HEK293 (cell line): ENCODE data around the gene CEBPB.

ENCODE experiments used
- CTCF ChIA-PET: fragments of 350-600 bp; formaldehyde crosslinking; extraction: SDS; loops from one replicate; lab custom pipeline; 2021; ENCODE audit warnings: antibody characterized with exemption; lab: Yijun Ruan, JAX
- POLR2A ChIA-PET: fragments of 300-600 bp; formaldehyde crosslinking; extraction: SDS; loops from one replicate; lab custom pipeline; 2020; ENCODE audit warnings: antibody characterized with exemption, inconsistent platforms; lab: Yijun Ruan, JAX
- H3K27ac ChIP-seq: fragments of 200-500 bp; sonication (Bioruptor generic); 2 replicates; pipeline ENCODE4 v1.5.1; 2014; ENCODE audit warnings: low read depth, low read length, control low read depth, inconsistent platforms; ENCODE audit errors: extremely low read depth
- H3K36me3 ChIP-seq, 2 experiments: fragments of 200-500 bp in 1 of 2; sonication (Bioruptor generic) in 1 of 2; 1 replicate in 1 of 2; 2 replicates in 1 of 2; pipeline ENCODE4 v1.5.1; 2014 to 2017; ENCODE audit warnings: inconsistent platforms in 2 of 2, low read length in 2 of 2; ENCODE audit not compliant: control insufficient read depth in 2 of 2, insufficient read depth in 1 of 2
- H3K4me1 ChIP-seq: fragments of 200-500 bp; sonication (Bioruptor generic); 2 replicates; pipeline ENCODE4 v1.5.1; 2014; ENCODE audit warnings: mild to moderate bottlenecking, low read length, inconsistent platforms; ENCODE audit not compliant: control insufficient read depth, insufficient read depth
- H3K4me3 ChIP-seq: 2 replicates; pipeline ENCODE4 v1.5.1; 2011; ENCODE audit warnings: low read depth, mild to moderate bottlenecking, control low read depth, low read length, moderate library complexity
- H3K9me3 ChIP-seq: fragments of 200-500 bp; sonication (Bioruptor generic); 2 replicates; pipeline ENCODE4 v1.5.1; 2014; ENCODE audit warnings: low read depth, low read length, inconsistent platforms; ENCODE audit not compliant: control insufficient read depth, insufficient read depth
- HOXC10 ChIP-seq: sonication (generic); formaldehyde crosslinking; IDR thresholded peaks from 2 replicates; pipeline ENCODE4 v1.8.1; 2023; ENCODE audit warnings: mild to moderate bottlenecking, missing genetic modification reagents
- HOXD13 ChIP-seq: sonication (generic); formaldehyde crosslinking; IDR thresholded peaks from 2 replicates; pipeline ENCODE4 v1.8.0; 2022; ENCODE audit warnings: missing genetic modification reagents, borderline replicate concordance
- IKZF3 ChIP-seq: fragments of 450-650 bp; IDR thresholded peaks from 2 replicates; pipeline ENCODE4 v1.5.0; 2018; ENCODE audit warnings: missing biosample characterization, mild to moderate bottlenecking, missing genetic modification characterization, moderate library complexity
- KLF1 ChIP-seq: fragments of 450-650 bp; formaldehyde crosslinking; IDR thresholded peaks from 2 replicates; pipeline ENCODE4 v1.5.1; 2016; ENCODE audit warnings: missing biosample characterization, missing genetic modification characterization
- KLF17 ChIP-seq: fragments of 450-650 bp; formaldehyde crosslinking; IDR thresholded peaks from 2 replicates; pipeline ENCODE4 v1.5.1; 2016; ENCODE audit warnings: missing biosample characterization, missing genetic modification characterization
- MZF1 ChIP-seq: fragments of 450-650 bp; formaldehyde crosslinking; IDR thresholded peaks from 2 replicates; pipeline ENCODE4 v1.5.1; 2017; ENCODE audit warnings: missing biosample characterization, missing genetic modification characterization, borderline replicate concordance
- SETDB1 ChIP-seq: IDR thresholded peaks from one replicate; pipeline ENCODE4 v1.6.1; 2017; ENCODE audit warnings: mild to moderate bottlenecking, low read length, moderate library complexity, mixed read lengths; ENCODE audit not compliant: insufficient read length
- SP2 ChIP-seq: fragments of 450-650 bp; formaldehyde crosslinking; IDR thresholded peaks from 2 replicates; pipeline ENCODE4 v1.5.1; 2016; ENCODE audit warnings: missing biosample characterization, missing genetic modification characterization
- ZBTB10 ChIP-seq: fragments of 450-650 bp; formaldehyde crosslinking; IDR thresholded peaks from 2 replicates; pipeline ENCODE4 v1.5.1; 2016; ENCODE audit warnings: missing biosample characterization, missing genetic modification characterization
- ZBTB21 ChIP-seq: fragments of 450-650 bp; formaldehyde crosslinking; IDR thresholded peaks from 2 replicates; pipeline ENCODE4 v1.5.1; 2017; ENCODE audit warnings: missing biosample characterization, missing genetic modification characterization
- ZBTB6 ChIP-seq: fragments of 450-650 bp; formaldehyde crosslinking; IDR thresholded peaks from 2 replicates; pipeline ENCODE4 v1.5.1; 2017; ENCODE audit warnings: missing biosample characterization, missing genetic modification characterization
- ZBTB8A ChIP-seq: fragments of 450-650 bp; formaldehyde crosslinking; IDR thresholded peaks from 2 replicates; pipeline ENCODE4 v1.5.1; 2016; ENCODE audit warnings: missing biosample characterization, missing genetic modification characterization
- ZFP3 ChIP-seq: fragments of 450-650 bp; formaldehyde crosslinking; IDR thresholded peaks from 2 replicates; pipeline ENCODE4 v1.5.1; 2016; ENCODE audit warnings: low read depth, missing biosample characterization, missing genetic modification characterization
- ZFP69B ChIP-seq: fragments of 450-650 bp; formaldehyde crosslinking; IDR thresholded peaks from 2 replicates; pipeline ENCODE4 v1.5.1; 2016; ENCODE audit warnings: missing biosample characterization, missing genetic modification characterization
- ZNF10 ChIP-seq: fragments of 450-650 bp; formaldehyde crosslinking; IDR thresholded peaks from 2 replicates; pipeline ENCODE4 v1.5.1; 2017; ENCODE audit warnings: missing biosample characterization, missing genetic modification characterization
- ZNF140 ChIP-seq: fragments of 450-650 bp; formaldehyde crosslinking; IDR thresholded peaks from 2 replicates; pipeline ENCODE4 v1.5.1; 2016; ENCODE audit warnings: missing biosample characterization, missing genetic modification characterization
- ZNF174 ChIP-seq: fragments of 450-650 bp; formaldehyde crosslinking; IDR thresholded peaks from 2 replicates; pipeline ENCODE4 v1.5.0; 2017; ENCODE audit warnings: missing biosample characterization, mild to moderate bottlenecking, missing genetic modification characterization
- ZNF2 ChIP-seq: fragments of 450-650 bp; formaldehyde crosslinking; IDR thresholded peaks from 2 replicates; pipeline ENCODE4 v1.5.1; 2016; ENCODE audit warnings: missing biosample characterization, missing genetic modification characterization
- ZNF274 ChIP-seq, 2 experiments: fragments of 200-500 bp in 1 of 2; fragments of 450-650 bp in 1 of 2; sonication (Bioruptor generic) in 1 of 2; formaldehyde crosslinking in 1 of 2; IDR thresholded peaks; 2 replicates each; pipeline versions ENCODE4 v1.5.1 to v1.6.1; 2014 to 2016; ENCODE audit warnings: borderline replicate concordance in 1 of 2, inconsistent platforms in 1 of 2, low read length in 1 of 2, missing biosample characterization in 1 of 2, missing genetic modification characterization in 1 of 2
- ZNF302 ChIP-seq: fragments of 450-650 bp; formaldehyde crosslinking; IDR thresholded peaks from 2 replicates; pipeline ENCODE4 v1.5.1; 2016; ENCODE audit warnings: missing biosample characterization, missing genetic modification characterization, low read depth
- ZNF37A ChIP-seq: fragments of 450-650 bp; IDR thresholded peaks from 2 replicates; pipeline ENCODE4 v1.5.1; 2018; ENCODE audit warnings: missing biosample characterization, missing genetic modification characterization
- ZNF521 ChIP-seq: fragments of 450-650 bp; formaldehyde crosslinking; IDR thresholded peaks from 2 replicates; pipeline ENCODE4 v1.5.1; 2017; ENCODE audit warnings: missing biosample characterization, mild to moderate bottlenecking, missing genetic modification characterization
- ZNF596 ChIP-seq: fragments of 450-650 bp; IDR thresholded peaks from 2 replicates; pipeline ENCODE4 v1.5.0; 2018; ENCODE audit warnings: missing biosample characterization, mild to moderate bottlenecking, missing genetic modification characterization, moderate library complexity
- ZNF600 ChIP-seq: fragments of 450-650 bp; formaldehyde crosslinking; IDR thresholded peaks from 2 replicates; pipeline ENCODE4 v1.5.1; 2016; ENCODE audit warnings: missing biosample characterization, missing genetic modification characterization
- ZNF621 ChIP-seq: fragments of 450-650 bp; formaldehyde crosslinking; IDR thresholded peaks from 2 replicates; pipeline ENCODE4 v1.5.1; 2017; ENCODE audit warnings: missing biosample characterization, missing genetic modification characterization
- ZNF658 ChIP-seq: fragments of 450-650 bp; formaldehyde crosslinking; IDR thresholded peaks from 2 replicates; pipeline ENCODE4; 2016; ENCODE audit warnings: missing biosample characterization, missing genetic modification characterization
- ZNF664 ChIP-seq: fragments of 450-650 bp; formaldehyde crosslinking; IDR thresholded peaks from 2 replicates; pipeline ENCODE4 v1.5.1; 2016; ENCODE audit warnings: missing biosample characterization, missing genetic modification characterization
- ZNF792 ChIP-seq: fragments of 450-650 bp; formaldehyde crosslinking; IDR thresholded peaks from 2 replicates; pipeline ENCODE4 v1.5.1; 2016; ENCODE audit warnings: missing biosample characterization, missing genetic modification characterization
- ZSCAN4 ChIP-seq: fragments of 450-650 bp; formaldehyde crosslinking; IDR thresholded peaks from 2 replicates; pipeline ENCODE4 v1.5.1; 2017; ENCODE audit warnings: missing biosample characterization, missing genetic modification characterization

CEBPB gene

GRCh38 chr20:50238081-50238800, 47.6 kb downstream of the CEBPB start:
- POLR2A ChIA-PET = no interaction called here
- no peak for TF ChIP-seq SP2 (tag by site-specific recombination)
- TF ChIP-seq ZNF600 = peak; percentile 41; the same call in 1 of the 2 replicates
- TF ChIP-seq, all 188 proteins: peak for 1
- CTCF ChIA-PET = no interaction called here

GRCh38 chr20:50240092-50240491, 49.5 kb downstream of the CEBPB start:
- TF ChIP-seq ZNF621 (tag by site-specific recombination) = no peak
- TF ChIP-seq ZNF596 = no peak
- no peak for TF ChIP-seq HOXC10
- no peak for TF ChIP-seq ZNF274 (IDR thresholded peaks at IDR 0.05; ENCODE audit: low read length)
- no peak for TF ChIP-seq ZNF274 (tag by site-specific recombination; IDR thresholded peaks at IDR 0.05; ENCODE audit: borderline replicate concordance)
- no peak for TF ChIP-seq ZBTB6 (tag by site-specific recombination)
- no peak for TF ChIP-seq ZBTB8A
- no peak for TF ChIP-seq HOXD13
- TF ChIP-seq ZSCAN4 (tag by site-specific recombination) = no peak
- TF ChIP-seq ZNF37A = no peak
- no peak for TF ChIP-seq ZNF792 (tag by site-specific recombination)
- TF ChIP-seq ZNF658 (tag by site-specific recombination) = no peak
- no peak for TF ChIP-seq ZNF174 (tag by site-specific recombination)
- TF ChIP-seq MZF1 (tag by site-specific recombination) = no peak
- TF ChIP-seq ZNF521 (tag by site-specific recombination) = no peak
- no peak for TF ChIP-seq ZNF2 (tag by site-specific recombination)
- no peak for TF ChIP-seq KLF17
- no peak for TF ChIP-seq SETDB1
- TF ChIP-seq ZNF140 (tag by site-specific recombination) = no peak
- CTCF ChIA-PET = no interaction called here
- POLR2A ChIA-PET = no interaction called here
- H3K27ac ChIP-seq = no peak overlapping the region
- H3K4me3 ChIP-seq = no peak overlapping the region
- no peaks in the 10 kb centered on the region for H3K36me3 ChIP-seq
- no peaks in the 10 kb centered on the region for H3K9me3 ChIP-seq
- no peaks in the 10 kb centered on the region for H3K4me1 ChIP-seq

More at GRCh38 chr20:50238081-50238800, 47.6 kb downstream of the CEBPB start:
- Histone ChIP-seq H3K9me3 (no peaks in the 10 kb centered on the region), H3K27ac (no peak overlapping the region), H3K36me3 (no peaks in the 10 kb centered on the region), H3K4me1 (no peaks in the 10 kb centered on the region), H3K4me3 (no peak overlapping the region)

- H3K27ac ChIP-seq = no peak overlapping the region
- H3K36me3 ChIP-seq = no peaks in the 10 kb centered on the region
- no peak overlapping the region for H3K4me3 ChIP-seq
- CTCF ChIA-PET = interaction anchor here (0.6 kb wide), 1 partner anchor 334 kb away, joined by 6 read pairs; no protein-coding TSS in a partner anchor
- H3K9me3 ChIP-seq = no peaks in the 10 kb centered on the region
- H3K4me1 ChIP-seq = no peaks in the 10 kb centered on the region
- POLR2A ChIA-PET = no interaction called here
- TF ChIP-seq ZNF10 (no peak), IKZF3 (tag by site-specific recombination) (no peak), ZFP3 (tag by site-specific recombination) (no peak), ZFP69B (tag by site-specific recombination) (no peak), ZNF2 (tag by site-specific recombination) (no peak), HOXC10 (no peak), ZBTB21 (tag by site-specific recombination) (no peak), ZNF302 (tag by site-specific recombination) (no peak), ZBTB10 (tag by site-specific recombination) (no peak), KLF1 (no peak), ZNF664 (tag by site-specific recombination) (no peak)
These were observed 51.5 kb downstream of the CEBPB start for GRCh38 chr20:50242178-50242514.
